GM23248 (cell line): ENCODE measurements around the gene FHOD3. TPM values are rescaled to one million over a fixed set of nuclear protein-coding genes. Genes with fewer than 3 reads are reported as not detected.

Source experiments
- DNase-seq: peaks from one replicate; pipeline ENCODE4 v3.0.0-alpha.2; 2015
- H2AFZ ChIP-seq: fragments of 200-600 bp; sonication (generic); 2 replicates; pipeline ENCODE4 v1.6.1; 2016; ENCODE audit warnings: antibody characterized with exemption
- H3F3A ChIP-seq: fragments of 200-600 bp; sonication (generic); 2 replicates; pipeline ENCODE4 v1.6.1; 2016; ENCODE audit warnings: mild to moderate bottlenecking, antibody characterized with exemption, mixed run types; ENCODE audit not compliant: insufficient read depth
- H3K27ac ChIP-seq: fragments of 200-600 bp; sonication (generic); 2 replicates; pipeline ENCODE4 v1.5.1; 2016; ENCODE audit warnings: mild to moderate bottlenecking
- H3K27me3 ChIP-seq: fragments of 200-600 bp; sonication (generic); replicated peaks from 2 replicates; pipeline ENCODE4 v1.6.1; 2016; ENCODE audit warnings: mild to moderate bottlenecking; ENCODE audit not compliant: insufficient read depth
- H3K36me3 ChIP-seq: fragments of 200-600 bp; sonication (generic); 2 replicates; pipeline ENCODE4 v1.6.1; 2016; ENCODE audit warnings: low read depth, mild to moderate bottlenecking
- H3K4me1 ChIP-seq: fragments of 200-600 bp; sonication (generic); 2 replicates; pipeline ENCODE4 v1.6.1; 2016; ENCODE audit warnings: mild to moderate bottlenecking; ENCODE audit not compliant: insufficient read depth
- H3K4me2 ChIP-seq: fragments of 200-600 bp; sonication (generic); one replicate; pipeline ENCODE4 v1.6.1; 2016; ENCODE audit warnings: mild to moderate bottlenecking; ENCODE audit not compliant: unreplicated experiment
- H3K4me3 ChIP-seq: fragments of 200-600 bp; sonication (generic); 2 replicates; pipeline ENCODE4 v1.5.1; 2016; ENCODE audit warnings: mild to moderate bottlenecking
- H3K79me2 ChIP-seq: fragments of 200-600 bp; sonication (generic); 2 replicates; pipeline ENCODE4 v1.6.1; 2016; ENCODE audit warnings: mild to moderate bottlenecking; ENCODE audit not compliant: insufficient read depth
- H3K9ac ChIP-seq: fragments of 200-600 bp; sonication (generic); 2 replicates; pipeline ENCODE4 v1.6.1; 2016; ENCODE audit warnings: mild to moderate bottlenecking
- H3K9me2 ChIP-seq: fragments of 200-600 bp; sonication (generic); 2 replicates; pipeline ENCODE4 v1.6.1; 2016; ENCODE audit warnings: mixed run types, mild to moderate bottlenecking, moderate library complexity; ENCODE audit not compliant: insufficient read depth
- H3K9me3 ChIP-seq: fragments of 200-600 bp; sonication (generic); one replicate; pipeline ENCODE4 v1.6.1; 2017; ENCODE audit warnings: low read depth
- H4K20me1 ChIP-seq: fragments of 200-600 bp; sonication (generic); 2 replicates; pipeline ENCODE4 v1.6.0; 2016; ENCODE audit not compliant: insufficient read depth
- EZH2 ChIP-seq: fragments of 200-600 bp; sonication (generic); IDR thresholded peaks from 2 replicates; pipeline ENCODE4 v1.6.1; 2018; ENCODE audit warnings: antibody characterized with exemption, mild to moderate bottlenecking; ENCODE audit not compliant: insufficient read depth, poor library complexity, severe bottlenecking
- EZH2phosphoT487 ChIP-seq: fragments of 200-600 bp; sonication (generic); IDR thresholded peaks from 2 replicates; pipeline ENCODE4 v1.6.1; 2018; ENCODE audit warnings: antibody characterized with exemption, moderate library complexity, mild to moderate bottlenecking, low read depth; ENCODE audit not compliant: insufficient read depth
- WGBS, 2 experiments: methylation state at CpG; one replicate each; pipeline ENCODE4 v1.1.6; 2015 to 2017; ENCODE audit warnings: low lambda C conversion rate in 2 of 2, low coverage in 1 of 2; ENCODE audit errors: missing lambda C conversion rate in 2 of 2; 5-methylcytosine and 5-hydroxymethylcytosine counted together
- in situ Hi-C: fragments of 300-500 bp; cut with MboI; formaldehyde crosslinking; loops from 2 replicates; pipeline ENCODE4 v1.15.0; 2020
- polyA plus RNA-seq: library from polyadenylated mRNA; unstranded; fragments of >200 nt; fragmentation: Nextera tagmentation; extraction: Ambion mirVana; gene quantifications from 2 replicates; pipeline ENCODE4 v1.2.1, GENCODE V29; 2016
- total RNA-seq: library from RNA; depleted of rRNA; stranded (reverse); fragments of >200 nt; shearing (Covaris generic); gene quantifications from 2 replicates; pipeline ENCODE4 v1.2.3, GENCODE V29; 2014

The FHOD3 gene
- total and polyA plus RNA-seq, 2 experiments from 2014 or later, result 1.6 to 10.1 TPM

- H3K4me2 ChIP-seq, result no peak overlapping the region
- peaks cover 9% of the 10 kb centered on the region; the same call in 1 of the 2 replicates for H3F3A ChIP-seq
- no peaks in the 10 kb centered on the region for H3K36me3 ChIP-seq
- H3K9me2 ChIP-seq, result no peaks in the 10 kb centered on the region
- no peak overlapping the region for H3K4me3 ChIP-seq
- no peaks in the 10 kb centered on the region for H4K20me1 ChIP-seq
- WGBS, 2 experiments, result 72 to 82% methylated on average over 3 of the region's 3 CpGs
- H3K27ac ChIP-seq, result no peak overlapping the region
- no peaks in the 10 kb centered on the region for H3K27me3 ChIP-seq
- no peak overlapping the region for H3K9ac ChIP-seq
- H3K9me3 ChIP-seq, result no peaks in the 10 kb centered on the region
- DNase-seq, result peak; percentile 20
- TF ChIP-seq EZH2 (no peak), EZH2phosphoT487 (no peak)
- peaks cover 20% of the 10 kb centered on the region for H3K4me1 ChIP-seq
- H3K79me2 ChIP-seq, result no peaks in the 10 kb centered on the region
- in situ Hi-C loops, result no loop called here
- H2AFZ ChIP-seq, result no peak overlapping the region
Observed at GRCh38 chr18:36770315-36770946, 472.9 kb downstream of the FHOD3 start.

- TF ChIP-seq EZH2 (no peak), EZH2phosphoT487 (no peak)
- in situ Hi-C loops, result no loop called here
Observed at GRCh38 chr18:36771245-36771644, 473.7 kb downstream of the FHOD3 start.

GRCh38 chr18:36772241-36772723 lies 474.8 kb downstream of the FHOD3 start:
- H3K27me3 ChIP-seq, result no peaks in the 10 kb centered on the region
- H3K27ac ChIP-seq, result no peak overlapping the region
- no peaks in the 10 kb centered on the region for H3K9me2 ChIP-seq
- H3K4me2 ChIP-seq, result no peak overlapping the region
- no peaks in the 10 kb centered on the region for H3K36me3 ChIP-seq
- no peaks in the 10 kb centered on the region for H4K20me1 ChIP-seq
- peaks cover 20% of the 10 kb centered on the region for H3K4me1 ChIP-seq
- H3K9me3 ChIP-seq, result no peaks in the 10 kb centered on the region
- WGBS, 2 experiments, result 25 to 38% methylated on average over 4 of the region's 4 CpGs
- peak; percentile 45 for DNase-seq
- no peaks in the 10 kb centered on the region for H3K79me2 ChIP-seq
- in situ Hi-C loops, result no loop called here
- H3K4me3 ChIP-seq, result no peak overlapping the region
- TF ChIP-seq EZH2 (no peak), EZH2phosphoT487 (no peak)
- H3K9ac ChIP-seq, result no peak overlapping the region
- no peak overlapping the region for H2AFZ ChIP-seq
- peaks cover 9% of the 10 kb centered on the region; the same call in 1 of the 2 replicates for H3F3A ChIP-seq

More at GRCh38 chr18:36771245-36771644, 473.7 kb downstream of the FHOD3 start:
- Histone ChIP-seq H3K9me2 (no peaks in the 10 kb centered on the region), H3K4me1 (peaks cover 20% of the 10 kb centered on the region), H3K27ac (no peak overlapping the region), H3K9ac (no peak overlapping the region), H3K36me3 (no peaks in the 10 kb centered on the region), H3F3A (peaks cover 9% of the 10 kb centered on the region; the same call in 1 of the 2 replicates), H2AFZ (no peak overlapping the region), H3K27me3 (no peaks in the 10 kb centered on the region), H4K20me1 (no peaks in the 10 kb centered on the region), H3K9me3 (no peaks in the 10 kb centered on the region), H3K4me2 (no peak overlapping the region), H3K79me2 (no peaks in the 10 kb centered on the region), H3K4me3 (no peak overlapping the region)
- no peak for DNase-seq
- WGBS, 2 experiments, result 98 to 99% methylated on average over 4 of the region's 4 CpGs

GRCh38 chr18:36775396-36775795 lies 477.9 kb downstream of the FHOD3 start:
- Histone ChIP-seq H3K79me2 (no peaks in the 10 kb centered on the region), H3F3A (peaks cover 9% of the 10 kb centered on the region; the same call in 1 of the 2 replicates), H3K27me3 (no peaks in the 10 kb centered on the region), H3K36me3 (peaks cover 6% of the 10 kb centered on the region; the same call in 1 of the 2 replicates), H2AFZ (no peak overlapping the region), H3K4me3 (no peak overlapping the region), H3K4me2 (no peak overlapping the region), H4K20me1 (no peaks in the 10 kb centered on the region), H3K4me1 (peaks cover 15% of the 10 kb centered on the region), H3K9me2 (no peaks in the 10 kb centered on the region), H3K9ac (no peak overlapping the region), H3K27ac (no peak overlapping the region), H3K9me3 (no peaks in the 10 kb centered on the region)
- in situ Hi-C loops, result no loop called here
- no peak for DNase-seq
- TF ChIP-seq EZH2phosphoT487, result no peak
- WGBS, 2 experiments, result 98 to 100% methylated on average over 4 of the region's 4 CpGs
